Upper lobe of left lung (tissue), 4 donors: ENCODE results near the gene RIMOC1.

Experiments
- EP300 ChIP-seq, 4 donors: sonication (generic); formaldehyde crosslinking; IDR thresholded peaks; one replicate each; pipeline ENCODE4 v1.5.1; 2017; ENCODE audit warnings: antibody characterized with exemption in 4 of 4, control low read depth in 2 of 4
- POLR2A ChIP-seq, 4 donors: fragments of 450-650 bp; IDR thresholded peaks; one replicate each; pipeline ENCODE4 v1.5.1; 2016 to 2017; ENCODE audit warnings: antibody characterized with exemption in 4 of 4, mild to moderate bottlenecking in 2 of 4
- TF ChIP-seq, protein P1 (sequence below), 6 experiments: fragments of 450-650 bp in 4 of 6; fragments of 200-600 bp in 2 of 6; sonication (generic) in 2 of 6; IDR thresholded peaks; one replicate each; pipeline ENCODE4 v1.5.1; 2016 to 2019; ENCODE audit warnings: antibody characterized with exemption in 6 of 6

DNA sequence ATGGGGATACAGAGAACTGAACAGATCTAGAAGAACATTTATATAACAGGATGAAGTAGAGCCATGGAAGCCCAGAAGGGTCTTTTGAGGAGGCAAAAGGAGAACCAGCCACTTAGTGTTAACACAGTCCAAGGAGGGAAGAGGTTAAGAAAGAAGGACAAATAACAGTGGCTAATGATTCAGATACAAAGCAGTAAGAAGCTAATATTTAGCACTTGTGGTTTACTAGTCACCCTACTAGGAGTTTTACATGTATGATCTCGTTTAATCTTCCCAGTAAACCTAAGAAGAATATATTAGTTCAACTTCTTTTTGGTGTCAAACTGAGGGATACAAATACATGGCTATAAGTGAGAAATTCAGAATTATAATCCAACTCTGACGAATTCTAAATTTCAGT lies 28.6 kb downstream of the RIMOC1 start:
- TF ChIP-seq POLR2A (IDR thresholded peaks at IDR 0.05) = no peak
- TF ChIP-seq EP300 (IDR thresholded peaks at IDR 0.05) = no peak
- TF ChIP-seq, protein P1, sequence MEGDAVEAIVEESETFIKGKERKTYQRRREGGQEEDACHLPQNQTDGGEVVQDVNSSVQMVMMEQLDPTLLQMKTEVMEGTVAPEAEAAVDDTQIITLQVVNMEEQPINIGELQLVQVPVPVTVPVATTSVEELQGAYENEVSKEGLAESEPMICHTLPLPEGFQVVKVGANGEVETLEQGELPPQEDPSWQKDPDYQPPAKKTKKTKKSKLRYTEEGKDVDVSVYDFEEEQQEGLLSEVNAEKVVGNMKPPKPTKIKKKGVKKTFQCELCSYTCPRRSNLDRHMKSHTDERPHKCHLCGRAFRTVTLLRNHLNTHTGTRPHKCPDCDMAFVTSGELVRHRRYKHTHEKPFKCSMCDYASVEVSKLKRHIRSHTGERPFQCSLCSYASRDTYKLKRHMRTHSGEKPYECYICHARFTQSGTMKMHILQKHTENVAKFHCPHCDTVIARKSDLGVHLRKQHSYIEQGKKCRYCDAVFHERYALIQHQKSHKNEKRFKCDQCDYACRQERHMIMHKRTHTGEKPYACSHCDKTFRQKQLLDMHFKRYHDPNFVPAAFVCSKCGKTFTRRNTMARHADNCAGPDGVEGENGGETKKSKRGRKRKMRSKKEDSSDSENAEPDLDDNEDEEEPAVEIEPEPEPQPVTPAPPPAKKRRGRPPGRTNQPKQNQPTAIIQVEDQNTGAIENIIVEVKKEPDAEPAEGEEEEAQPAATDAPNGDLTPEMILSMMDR (IDR thresholded peaks at IDR 0.05) = no peak
